IMR-90 (cell line): ENCODE data around the gene CAPN2. TPM values are rescaled to one million over a fixed set of nuclear protein-coding genes. Genes with fewer than 3 reads are reported as not detected.

Experiments
- ATAC-seq: fragments of 200-7000 bp; cut with Tn5 transposase; 2 replicates; pipeline ENCODE4 v1.9.1; 2020; ENCODE audit warnings: low read depth, mild to moderate bottlenecking, moderate library complexity
- BruUV-seq: library from RNA; stranded (reverse); fragments of 400-500 nt; replicated peaks from 2 replicates; lab custom pipeline; 2021; lab: Mats Ljungman, UMichigan
- CTCF ChIA-PET: fragments of 300-600 bp; formaldehyde crosslinking; extraction: SDS; loops from one replicate; lab custom pipeline; 2021; ENCODE audit warnings: antibody characterized with exemption; lab: Yijun Ruan, JAX
- POLR2A ChIA-PET: fragments of 300-600 bp; sonication (Branson Sonifier 250); formaldehyde crosslinking; loops from one replicate; lab custom pipeline; 2022; ENCODE audit warnings: antibody characterized with exemption; ENCODE audit not compliant: unreplicated experiment; lab: Charles Lee
- DNase-seq: peaks from one replicate; pipeline ENCODE4 v3.0.0; 2013
- H2AFZ ChIP-seq: replicated peaks from 2 replicates; pipeline ENCODE3; 2013; ENCODE audit warnings: low read length, mild to moderate bottlenecking; ENCODE audit not compliant: poor library complexity
- H2AK5ac ChIP-seq: 2 replicates; pipeline ENCODE4 v1.6.1; 2013; ENCODE audit warnings: low read depth, low read length, inconsistent platforms
- H2AK9ac ChIP-seq: replicated peaks from 2 replicates; pipeline ENCODE3; 2013; ENCODE audit warnings: mild to moderate bottlenecking, low read depth, low read length, moderate library complexity; ENCODE audit not compliant: poor library complexity
- H2BK120ac ChIP-seq: 2 replicates; pipeline ENCODE4 v1.6.1; 2013; ENCODE audit warnings: low read depth, low read length, inconsistent platforms
- H2BK15ac ChIP-seq: 3 replicates; pipeline ENCODE4 v1.6.1; 2013; ENCODE audit warnings: low read depth, low read length, inconsistent platforms
- H2BK20ac ChIP-seq: 2 replicates; pipeline ENCODE4 v1.6.1; 2013; ENCODE audit warnings: low read depth, mild to moderate bottlenecking, inconsistent platforms, low read length, moderate library complexity
- H2BK5ac ChIP-seq: 2 replicates; pipeline ENCODE4 v1.6.1; 2013; ENCODE audit warnings: mild to moderate bottlenecking, low read depth, low read length, inconsistent platforms; ENCODE audit not compliant: poor library complexity, severe bottlenecking
- H3K14ac ChIP-seq: replicated peaks from 2 replicates; pipeline ENCODE4 v1.6.1; 2013; ENCODE audit warnings: low read depth, low read length, inconsistent platforms
- H3K18ac ChIP-seq: 2 replicates; pipeline ENCODE4 v1.6.1; 2013; ENCODE audit warnings: low read depth, low read length, control low read depth
- H3K23ac ChIP-seq: 2 replicates; pipeline ENCODE4 v1.6.1; 2013; ENCODE audit warnings: low read depth, low read length, inconsistent platforms
- H3K27ac ChIP-seq: 2 replicates; pipeline ENCODE4 v1.5.1; 2013; ENCODE audit warnings: mild to moderate bottlenecking, control low read depth, low read length; ENCODE audit not compliant: insufficient read depth
- H3K27me3 ChIP-seq: 2 replicates; pipeline ENCODE4 v1.6.1; 2013; ENCODE audit warnings: low read length; ENCODE audit not compliant: control insufficient read depth, insufficient read depth
- H3K36me3 ChIP-seq: 2 replicates; pipeline ENCODE4 v1.6.1; 2013; ENCODE audit warnings: low read length, mixed read lengths; ENCODE audit not compliant: control insufficient read depth, insufficient read depth
- H3K4ac ChIP-seq: 2 replicates; pipeline ENCODE4 v1.6.1; 2013; ENCODE audit warnings: low read depth, low read length, inconsistent platforms
- H3K4me1 ChIP-seq: 2 replicates; pipeline ENCODE4 v1.6.1; 2013; ENCODE audit warnings: low read length, mixed read lengths; ENCODE audit not compliant: control insufficient read depth, insufficient read depth
- H3K4me2 ChIP-seq: 2 replicates; pipeline ENCODE4 v1.6.1; 2013; ENCODE audit warnings: low read depth, mild to moderate bottlenecking, control low read depth, low read length, moderate library complexity
- H3K4me3 ChIP-seq: 2 replicates; pipeline ENCODE4 v1.5.1; 2013; ENCODE audit warnings: low read depth, mild to moderate bottlenecking, control low read depth, low read length, moderate library complexity; ENCODE audit not compliant: insufficient read depth
- H3K56ac ChIP-seq: 2 replicates; pipeline ENCODE4 v1.6.1; 2013; ENCODE audit warnings: low read length, inconsistent platforms; ENCODE audit not compliant: insufficient read depth; ENCODE audit errors: extremely low read depth
- H3K79me1 ChIP-seq, 2 experiments: 2 replicates each; pipeline ENCODE4 v1.6.1; 2013; ENCODE audit warnings: low read length in 2 of 2, inconsistent platforms in 1 of 2, low read depth in 1 of 2
- H3K9ac ChIP-seq: 2 replicates; pipeline ENCODE4 v1.6.1; 2013; ENCODE audit warnings: low read depth, low read length, control low read depth
- H3K9me1 ChIP-seq: 2 replicates; pipeline ENCODE4 v1.6.1; 2013; ENCODE audit warnings: low read length, inconsistent platforms; ENCODE audit not compliant: insufficient read depth
- H3K9me3 ChIP-seq: 2 replicates; pipeline ENCODE4 v1.6.1; 2013; ENCODE audit warnings: low read length; ENCODE audit not compliant: control insufficient read depth, insufficient read depth
- H4K20me1 ChIP-seq: 2 replicates; pipeline ENCODE4 v1.6.1; 2013; ENCODE audit warnings: low read length, inconsistent platforms; ENCODE audit not compliant: insufficient read depth
- H4K5ac ChIP-seq: 2 replicates; pipeline ENCODE4 v1.6.1; 2013; ENCODE audit warnings: mild to moderate bottlenecking, low read depth, low read length, control low read depth
- H4K8ac ChIP-seq, 2 experiments: 2 replicates each; pipeline ENCODE4 v1.6.1; 2013; ENCODE audit warnings: low read depth in 2 of 2, low read length in 2 of 2, control low read depth in 1 of 2, inconsistent platforms in 1 of 2
- H4K91ac ChIP-seq: 2 replicates; pipeline ENCODE4 v1.6.1; 2013; ENCODE audit warnings: low read depth, low read length, inconsistent platforms; ENCODE audit not compliant: insufficient read depth
- CEBPB ChIP-seq: IDR thresholded peaks from 2 replicates; pipeline ENCODE4 v1.6.1; 2012; ENCODE audit warnings: low read depth, low read length, improper control_type of control experiment
- CHD1 ChIP-seq: IDR thresholded peaks from 2 replicates; pipeline ENCODE4 v1.6.1; 2012; ENCODE audit warnings: low read depth, low read length, improper control_type of control experiment
- ELK1 ChIP-seq: fragments of 150-350 bp; IDR thresholded peaks from 2 replicates; pipeline ENCODE4 v1.6.1; 2016; ENCODE audit warnings: low read depth, mild to moderate bottlenecking, low read length, moderate library complexity, borderline replicate concordance
- FOS ChIP-seq: fragments of 150-350 bp; IDR thresholded peaks from 2 replicates; pipeline ENCODE4 v1.6.1; 2016; ENCODE audit warnings: low read depth, low read length
- MAZ ChIP-seq: IDR thresholded peaks from 2 replicates; pipeline ENCODE4 v1.6.1; 2012; ENCODE audit warnings: low read depth, mild to moderate bottlenecking, low read length, improper control_type of control experiment, moderate library complexity, borderline replicate concordance
- MXI1 ChIP-seq: IDR thresholded peaks from 2 replicates; pipeline ENCODE4 v1.6.1; 2012; ENCODE audit warnings: low read depth, mild to moderate bottlenecking, low read length, moderate library complexity, borderline replicate concordance
- NFE2L2 ChIP-seq: fragments of 150-350 bp; IDR thresholded peaks from 2 replicates; pipeline ENCODE4 v1.6.1; 2016; ENCODE audit warnings: low read depth, mild to moderate bottlenecking, low read length
- POLR2A ChIP-seq: IDR thresholded peaks from 2 replicates; pipeline ENCODE4 v1.6.1; 2012; ENCODE audit warnings: mild to moderate bottlenecking, low read depth, low read length
- RCOR1 ChIP-seq: IDR thresholded peaks from 2 replicates; pipeline ENCODE4 v1.6.1; 2012; ENCODE audit warnings: mild to moderate bottlenecking, low read length, improper control_type of control experiment; ENCODE audit not compliant: insufficient replicate concordance
- RFX5 ChIP-seq: IDR thresholded peaks from 2 replicates; pipeline ENCODE4 v1.8.0; 2012; ENCODE audit warnings: low read depth, mild to moderate bottlenecking, low read length, moderate library complexity
- SMC3 ChIP-seq: fragments of 150-350 bp; IDR thresholded peaks from 2 replicates; pipeline ENCODE4 v1.6.1; 2016; ENCODE audit warnings: low read depth, mild to moderate bottlenecking, antibody characterized with exemption, low read length, moderate library complexity
- whole genome bisulfite sequencing, 2 experiments: methylation state at CpG; one replicate each; pipeline versions ENCODE4 v1.1.5 to v1.1.7; 2013; ENCODE audit warnings: missing lambda C conversion rate in 2 of 2; ENCODE audit not compliant: insufficient read length in 1 of 2; ENCODE audit errors: extremely low coverage in 2 of 2; 5-methylcytosine and 5-hydroxymethylcytosine counted together
- dilution Hi-C: fragments of 300-500 bp; cut with HindIII; formaldehyde crosslinking; loops from one replicate; pipeline ENCODE4 v1.14.3; 2018; ENCODE audit warnings: low sequenced_read_pairs; ENCODE audit not compliant: unreplicated experiment
- in situ Hi-C: fragments of 300-500 bp; cut with MboI; formaldehyde crosslinking; loops from 3 replicates; pipeline ENCODE4 v1.14.3; 2019; ENCODE audit warnings: low sequenced_read_pairs, inconsistent platforms, mixed read lengths
- intact Hi-C: fragments of 100-400 bp; cut with micrococcal nuclease; formaldehyde crosslinking; loops from 2 replicates; pipeline ENCODE4 v1.10.0; 2022
- polyA plus RNA-seq, 3 experiments: library from polyadenylated mRNA; depleted of rRNA; stranded (reverse); fragments of >200 nt; gene quantifications; 2 replicates each; pipeline ENCODE4 v1.2.3, GENCODE V29; 2012; ENCODE audit warnings: low replicate concordance in 1 of 3
- total RNA-seq: library from RNA; depleted of rRNA; stranded (reverse); fragments of >200 nt; gene quantifications from 2 replicates; pipeline ENCODE4 v1.2.3, GENCODE V29; 2012
- TF ChIP-seq, protein P1 (sequence below): fragments of 150-350 bp; IDR thresholded peaks from 2 replicates; pipeline ENCODE4 v1.6.1; 2017; ENCODE audit warnings: mild to moderate bottlenecking, antibody characterized with exemption, low read length, low read depth

Gene CAPN2
- total and polyA plus RNA-seq, 2 of the 4 experiments (the other 2 are of a cell fraction) = 339 to 430 TPM

- WGBS, 2 experiments = no CpG with 5 or more reads among the region's 1 CpG
- Histone ChIP-seq H3K9me1 (no peaks in the 10 kb centered on the region; the same call in 1 of the 2 replicates), H3K9me3 (no peaks in the 10 kb centered on the region), H3K27me3 (no peaks in the 10 kb centered on the region), H4K91ac (no peak overlapping the region), H2AK5ac (no peak overlapping the region), H2BK5ac (no peak overlapping the region), H4K5ac (no peak overlapping the region), H3K36me3 (peaks cover 34% of the 10 kb centered on the region), H3K9ac (no peak overlapping the region), H3K23ac (no peak overlapping the region), H3K56ac (no peak overlapping the region), H3K4me1 (peaks cover 2% of the 10 kb centered on the region; the same call in 1 of the 2 replicates), H3K4me2 (no peak overlapping the region), H2BK120ac (no peak overlapping the region), H2BK15ac (no peak overlapping the region), H2AK9ac (no peak overlapping the region), H3K14ac (no peak overlapping the region), H4K8ac (no peak overlapping the region), H3K4me3 (no peak overlapping the region), H2AFZ (no peak overlapping the region), H3K4ac (no peak overlapping the region), H3K18ac (no peak overlapping the region), H3K27ac (no peak overlapping the region), H3K79me1 (peaks cover 13 to 33% of the 10 kb centered on the region in 2 experiments), H2BK20ac (no peak overlapping the region), H4K20me1 (peaks cover 6% of the 10 kb centered on the region; the same call in 1 of the 2 replicates)
- in situ Hi-C loops (no loop called here), intact Hi-C loops (no loop called here), dilution Hi-C loops (no loop called here)
- ATAC-seq (no peak), DNase-seq (no peak)
- no TSS peak for BruUV-seq
- POLR2A ChIA-PET = no interaction called here
- no peak for TF ChIP-seq CEBPB
- TF ChIP-seq NFE2L2 = no peak
- TF ChIP-seq, protein P1, sequence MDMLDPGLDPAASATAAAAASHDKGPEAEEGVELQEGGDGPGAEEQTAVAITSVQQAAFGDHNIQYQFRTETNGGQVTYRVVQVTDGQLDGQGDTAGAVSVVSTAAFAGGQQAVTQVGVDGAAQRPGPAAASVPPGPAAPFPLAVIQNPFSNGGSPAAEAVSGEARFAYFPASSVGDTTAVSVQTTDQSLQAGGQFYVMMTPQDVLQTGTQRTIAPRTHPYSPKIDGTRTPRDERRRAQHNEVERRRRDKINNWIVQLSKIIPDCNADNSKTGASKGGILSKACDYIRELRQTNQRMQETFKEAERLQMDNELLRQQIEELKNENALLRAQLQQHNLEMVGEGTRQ = no peak
- TF ChIP-seq POLR2A = no peak
- no peak for TF ChIP-seq SMC3
- TF ChIP-seq MAZ = no peak
- TF ChIP-seq MXI1 = no peak
- TF ChIP-seq CHD1 = no peak
- no peak for TF ChIP-seq ELK1
- TF ChIP-seq FOS = no peak
- TF ChIP-seq RCOR1 = no peak
- TF ChIP-seq RFX5 = no peak
- CTCF ChIA-PET = no interaction called here
Observed at GRCh38 chr1:223783676-223784075, 71.3 kb downstream of the CAPN2 start.
